GM12864 (cell line): Measurements from ENCODE around the gene PPP3CA.

ENCODE experiments used
- DNase-seq: peaks from one replicate; pipeline ENCODE4 v3.0.0-alpha.2; 2011; ENCODE audit warnings: low read depth
- H3K4me3 ChIP-seq: 2 replicates; pipeline ENCODE4 v1.5.1; 2011; ENCODE audit warnings: mild to moderate bottlenecking, low read depth, low read length, control low read depth
- TF ChIP-seq, protein P1 (sequence below): IDR thresholded peaks from 2 replicates; pipeline ENCODE4 v1.5.1; 2011; ENCODE audit warnings: low read depth, mild to moderate bottlenecking, moderate library complexity, low read length, control low read depth, inconsistent platforms; ENCODE audit errors: missing control alignments

The PPP3CA gene

DNA sequence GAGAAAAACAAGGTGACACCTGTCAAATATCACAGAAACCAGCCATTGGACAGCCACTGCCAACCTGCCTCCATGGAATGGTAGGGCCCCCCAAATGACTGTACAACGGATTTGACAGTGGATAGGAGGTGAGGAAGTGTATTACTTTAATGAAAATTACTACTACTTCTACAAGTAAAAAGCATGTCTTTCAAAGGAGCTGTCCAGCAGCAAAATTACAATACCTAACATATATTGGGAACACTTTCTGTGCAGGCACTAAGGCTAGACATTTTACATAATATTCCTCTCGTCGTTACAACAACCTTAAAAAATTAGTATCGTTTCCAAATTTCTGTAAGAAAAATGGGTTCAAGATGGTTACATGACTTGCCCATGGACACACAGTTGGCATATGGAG, 14.9 kb downstream of the PPP3CA start:
- DNase-seq, result no peak
- TF ChIP-seq, protein P1, sequence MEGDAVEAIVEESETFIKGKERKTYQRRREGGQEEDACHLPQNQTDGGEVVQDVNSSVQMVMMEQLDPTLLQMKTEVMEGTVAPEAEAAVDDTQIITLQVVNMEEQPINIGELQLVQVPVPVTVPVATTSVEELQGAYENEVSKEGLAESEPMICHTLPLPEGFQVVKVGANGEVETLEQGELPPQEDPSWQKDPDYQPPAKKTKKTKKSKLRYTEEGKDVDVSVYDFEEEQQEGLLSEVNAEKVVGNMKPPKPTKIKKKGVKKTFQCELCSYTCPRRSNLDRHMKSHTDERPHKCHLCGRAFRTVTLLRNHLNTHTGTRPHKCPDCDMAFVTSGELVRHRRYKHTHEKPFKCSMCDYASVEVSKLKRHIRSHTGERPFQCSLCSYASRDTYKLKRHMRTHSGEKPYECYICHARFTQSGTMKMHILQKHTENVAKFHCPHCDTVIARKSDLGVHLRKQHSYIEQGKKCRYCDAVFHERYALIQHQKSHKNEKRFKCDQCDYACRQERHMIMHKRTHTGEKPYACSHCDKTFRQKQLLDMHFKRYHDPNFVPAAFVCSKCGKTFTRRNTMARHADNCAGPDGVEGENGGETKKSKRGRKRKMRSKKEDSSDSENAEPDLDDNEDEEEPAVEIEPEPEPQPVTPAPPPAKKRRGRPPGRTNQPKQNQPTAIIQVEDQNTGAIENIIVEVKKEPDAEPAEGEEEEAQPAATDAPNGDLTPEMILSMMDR, result no peak
- no peak overlapping the region for H3K4me3 ChIP-seq

GRCh38 chr4:101331017-101331416, 16.3 kb downstream of the PPP3CA start:
- TF ChIP-seq, protein P1, result no peak
- no peak for DNase-seq
- no peak overlapping the region for H3K4me3 ChIP-seq

GRCh38 chr4:101329592-101329991, 17.7 kb downstream of the PPP3CA start:
- no peak overlapping the region for H3K4me3 ChIP-seq
- TF ChIP-seq, protein P1, result no peak
- no peak for DNase-seq

DNA sequence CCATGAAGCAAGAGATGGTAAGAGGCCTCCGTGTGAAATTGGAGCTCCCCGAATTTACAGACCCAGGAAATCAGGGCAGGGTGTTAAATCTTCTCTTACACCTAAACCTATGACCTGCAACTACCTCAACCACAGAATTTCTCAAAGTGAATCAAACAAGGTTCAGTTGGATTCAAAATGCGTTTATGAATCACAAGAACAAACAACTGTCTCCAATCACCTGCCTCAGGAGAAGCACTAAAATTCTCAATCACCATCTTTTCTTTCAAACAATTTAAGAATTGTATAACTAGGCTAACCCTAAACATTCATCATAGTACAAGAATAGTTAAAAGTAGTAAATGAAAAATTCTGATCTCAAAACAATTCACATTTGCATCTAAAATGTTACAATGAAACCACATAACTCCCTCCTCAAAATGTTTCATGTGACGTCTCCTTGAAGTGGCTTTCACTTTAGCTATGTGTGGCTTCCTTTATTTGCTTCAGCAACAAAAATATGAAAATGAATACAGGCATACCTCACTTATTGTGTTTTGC, 19.2 kb downstream of the PPP3CA start:
- no peak for DNase-seq
- TF ChIP-seq, protein P1, result no peak
- peak overlapping the region; percentile 14; the same call in 1 of the 2 replicates for H3K4me3 ChIP-seq

GRCh38 chr4:101326576-101326975, 20.8 kb downstream of the PPP3CA start:
- H3K4me3 ChIP-seq, result no peak overlapping the region
- DNase-seq, result no peak
- TF ChIP-seq, protein P1, result no peak

- DNase-seq, result no peak
- TF ChIP-seq, protein P1, result no peak
- H3K4me3 ChIP-seq, result no peak overlapping the region
Observed at GRCh38 chr4:101322743-101323142, 24.6 kb downstream of the PPP3CA start.

DNA sequence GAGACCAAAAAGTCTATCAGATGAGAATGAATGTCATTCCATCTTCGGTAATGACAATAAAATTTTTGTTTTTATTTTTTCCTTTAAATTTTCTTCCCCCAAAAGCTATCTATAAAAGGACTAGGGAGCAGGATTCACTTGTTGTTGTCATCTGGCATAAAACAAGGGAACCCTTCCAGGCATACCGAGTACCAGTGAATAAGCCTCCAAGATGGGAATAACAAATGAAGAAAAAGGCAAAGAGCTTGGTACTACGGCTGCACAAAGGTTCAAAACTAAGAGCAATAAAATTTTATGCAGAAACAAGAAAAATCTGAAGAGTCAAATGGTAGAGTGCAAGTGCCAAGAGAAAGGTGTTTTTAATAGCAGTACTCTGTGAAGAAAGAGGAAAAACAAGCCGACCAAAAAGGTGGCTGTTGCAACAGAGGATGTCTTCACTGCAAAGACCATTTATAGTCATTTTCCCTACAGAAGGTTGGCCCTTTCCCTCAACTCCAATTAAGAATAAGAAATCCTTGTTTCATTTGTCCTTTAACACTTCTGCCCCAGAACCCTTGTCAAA, 25.8 kb downstream of the PPP3CA start:
- TF ChIP-seq, protein P1, result no peak
- no peak overlapping the region for H3K4me3 ChIP-seq
- DNase-seq, result no peak
